D721Med (cell line): ENCODE data around the gene ZNF160.

ENCODE experiments used
- DNase-seq: peaks from one replicate; pipeline ENCODE4 v3.0.0; 2011; ENCODE audit warnings: low spot score; ENCODE audit not compliant: insufficient read length
- FAIRE-seq: peaks from 2 replicates; lab custom pipeline; 2011; peaks lifted over from hg19 to GRCh38; lab: Jason Lieb, UNC
- TF ChIP-seq, protein P1 (sequence below): IDR thresholded peaks from 2 replicates; pipeline ENCODE4 v1.5.1; 2012; ENCODE audit warnings: mild to moderate bottlenecking, control low read depth; ENCODE audit not compliant: insufficient read depth; ENCODE audit errors: missing control alignments

The ZNF160 gene

GRCh38 chr19:53068834-53069233 lies 34.4 kb downstream of the ZNF160 start:
- TF ChIP-seq, protein P1, sequence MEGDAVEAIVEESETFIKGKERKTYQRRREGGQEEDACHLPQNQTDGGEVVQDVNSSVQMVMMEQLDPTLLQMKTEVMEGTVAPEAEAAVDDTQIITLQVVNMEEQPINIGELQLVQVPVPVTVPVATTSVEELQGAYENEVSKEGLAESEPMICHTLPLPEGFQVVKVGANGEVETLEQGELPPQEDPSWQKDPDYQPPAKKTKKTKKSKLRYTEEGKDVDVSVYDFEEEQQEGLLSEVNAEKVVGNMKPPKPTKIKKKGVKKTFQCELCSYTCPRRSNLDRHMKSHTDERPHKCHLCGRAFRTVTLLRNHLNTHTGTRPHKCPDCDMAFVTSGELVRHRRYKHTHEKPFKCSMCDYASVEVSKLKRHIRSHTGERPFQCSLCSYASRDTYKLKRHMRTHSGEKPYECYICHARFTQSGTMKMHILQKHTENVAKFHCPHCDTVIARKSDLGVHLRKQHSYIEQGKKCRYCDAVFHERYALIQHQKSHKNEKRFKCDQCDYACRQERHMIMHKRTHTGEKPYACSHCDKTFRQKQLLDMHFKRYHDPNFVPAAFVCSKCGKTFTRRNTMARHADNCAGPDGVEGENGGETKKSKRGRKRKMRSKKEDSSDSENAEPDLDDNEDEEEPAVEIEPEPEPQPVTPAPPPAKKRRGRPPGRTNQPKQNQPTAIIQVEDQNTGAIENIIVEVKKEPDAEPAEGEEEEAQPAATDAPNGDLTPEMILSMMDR, result no peak
- FAIRE-seq (no peak), DNase-seq (no peak)

- TF ChIP-seq, protein P1, result no peak
- no peak for FAIRE-seq
Observed at GRCh38 chr19:53068199-53068598, 35.0 kb downstream of the ZNF160 start.

DNA sequence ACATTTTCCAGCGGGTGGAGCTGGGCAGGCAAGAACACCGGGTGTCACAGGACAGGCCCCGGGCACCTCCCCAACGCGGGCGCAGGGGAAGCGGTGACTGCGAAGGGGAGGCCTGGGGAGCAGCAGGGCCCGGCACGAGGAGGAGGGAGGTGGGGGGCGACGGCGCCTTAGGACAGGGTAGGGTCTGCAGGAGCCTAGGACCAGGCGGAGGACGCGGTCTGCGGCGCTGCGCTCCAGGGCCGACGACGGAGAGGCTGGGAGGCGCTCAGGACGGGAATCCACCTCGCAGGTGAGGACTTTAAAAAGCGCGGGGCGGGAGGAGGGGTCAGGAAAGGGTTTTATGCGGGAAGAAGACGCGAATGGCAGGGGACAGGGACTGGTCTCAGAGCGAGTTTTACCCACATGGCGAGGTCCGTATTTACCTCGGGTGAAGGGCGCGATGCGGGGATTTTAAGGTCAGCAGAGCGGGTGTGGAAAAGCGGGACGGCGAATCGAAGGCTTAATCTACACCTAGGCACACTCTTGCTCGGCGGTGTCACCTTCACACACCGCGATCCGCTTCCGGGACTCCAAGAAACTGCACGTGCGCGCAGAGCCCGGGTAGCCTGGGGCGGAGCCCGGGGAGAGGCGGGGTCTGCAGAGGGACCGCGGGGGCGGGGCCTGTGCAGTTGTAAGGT lies 45.2 kb downstream of the ZNF160 start:
- TF ChIP-seq, protein P1, result no peak
- peak; percentile 77 for DNase-seq

More at GRCh38 chr19:53068199-53068598, 35.0 kb downstream of the ZNF160 start:
- no peak for DNase-seq

GRCh38 chr19:53055117-53055516 lies 48.1 kb downstream of the ZNF160 start:
- DNase-seq (no peak), FAIRE-seq (no peak)
- TF ChIP-seq, protein P1, result no peak

More for the DNA sequence above, 45.2 kb downstream of the ZNF160 start:
- FAIRE-seq, result no peak

GRCh38 chr19:53047379-53047778 lies 55.8 kb downstream of the ZNF160 start:
- DNase-seq (no peak), FAIRE-seq (no peak)
- TF ChIP-seq, protein P1, result no peak

- peak; percentile 41 for DNase-seq
- TF ChIP-seq, protein P1, result no peak
- FAIRE-seq, result no peak
Observed at GRCh38 chr19:53045536-53045935, 57.7 kb downstream of the ZNF160 start.

DNA sequence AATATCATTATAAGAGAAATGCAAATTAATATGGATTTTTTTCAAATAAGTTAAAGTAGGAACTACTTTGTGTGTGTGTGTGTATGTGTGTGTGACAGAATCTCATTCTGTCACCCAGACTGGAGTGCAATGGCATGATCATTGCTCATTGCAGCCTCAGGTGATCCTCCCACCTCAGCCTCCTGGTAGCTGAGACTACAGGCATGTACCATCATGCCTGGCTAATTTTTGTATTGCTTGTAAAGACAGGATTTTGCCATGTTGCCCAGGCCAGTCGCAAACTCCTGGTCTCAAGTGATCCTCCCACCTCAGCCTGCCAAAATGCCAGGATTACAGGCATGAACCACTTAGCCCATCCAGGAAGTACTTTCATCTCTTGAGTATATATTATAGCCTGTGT lies 61.9 kb downstream of the ZNF160 start:
- no peak for FAIRE-seq
- no peak for DNase-seq
- TF ChIP-seq, protein P1, result no peak
